PC-3 (cell line): ENCODE results near the gene CASQ2.
A peak's percentile ranks its signal among the peaks of the same experiment; 100 is the strongest.

Experiments
- EZH2phosphoT487 ChIP-seq: fragments of 300-600 bp; sonication (generic); IDR thresholded peaks from 2 replicates; pipeline ENCODE4 v1.6.1; 2018; ENCODE audit warnings: mild to moderate bottlenecking, antibody characterized with exemption, low read length, borderline replicate concordance
- TF ChIP-seq, protein P1 (sequence below): fragments of 300-600 bp; sonication (generic); conservative IDR thresholded peaks from 2 replicates; pipeline ENCODE4 v1.5.1; 2017; ENCODE audit warnings: antibody characterized with exemption, low read depth, mild to moderate bottlenecking, low read length

DNA sequence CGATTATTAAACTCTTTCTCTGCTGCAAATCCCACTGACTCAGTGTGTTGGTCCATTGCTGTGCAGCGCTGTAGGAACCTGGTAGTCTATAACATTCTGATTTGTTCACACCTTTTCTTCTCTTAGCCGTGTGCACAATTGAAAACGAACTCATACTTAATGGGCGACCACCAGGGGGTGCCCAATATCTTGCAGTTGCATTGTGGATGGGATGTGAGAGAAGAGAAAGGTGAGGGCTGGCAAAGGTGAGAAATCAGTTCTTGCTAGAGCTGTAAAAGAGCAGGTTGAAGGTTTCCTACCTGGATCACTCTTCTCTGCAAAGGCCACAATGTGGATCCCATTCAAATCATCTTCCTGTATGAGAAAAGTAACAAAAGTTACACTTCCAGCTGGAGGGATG is 51.0 kb downstream of the CASQ2 start:
- TF ChIP-seq, protein P1, sequence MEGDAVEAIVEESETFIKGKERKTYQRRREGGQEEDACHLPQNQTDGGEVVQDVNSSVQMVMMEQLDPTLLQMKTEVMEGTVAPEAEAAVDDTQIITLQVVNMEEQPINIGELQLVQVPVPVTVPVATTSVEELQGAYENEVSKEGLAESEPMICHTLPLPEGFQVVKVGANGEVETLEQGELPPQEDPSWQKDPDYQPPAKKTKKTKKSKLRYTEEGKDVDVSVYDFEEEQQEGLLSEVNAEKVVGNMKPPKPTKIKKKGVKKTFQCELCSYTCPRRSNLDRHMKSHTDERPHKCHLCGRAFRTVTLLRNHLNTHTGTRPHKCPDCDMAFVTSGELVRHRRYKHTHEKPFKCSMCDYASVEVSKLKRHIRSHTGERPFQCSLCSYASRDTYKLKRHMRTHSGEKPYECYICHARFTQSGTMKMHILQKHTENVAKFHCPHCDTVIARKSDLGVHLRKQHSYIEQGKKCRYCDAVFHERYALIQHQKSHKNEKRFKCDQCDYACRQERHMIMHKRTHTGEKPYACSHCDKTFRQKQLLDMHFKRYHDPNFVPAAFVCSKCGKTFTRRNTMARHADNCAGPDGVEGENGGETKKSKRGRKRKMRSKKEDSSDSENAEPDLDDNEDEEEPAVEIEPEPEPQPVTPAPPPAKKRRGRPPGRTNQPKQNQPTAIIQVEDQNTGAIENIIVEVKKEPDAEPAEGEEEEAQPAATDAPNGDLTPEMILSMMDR, result peak; percentile 63
- TF ChIP-seq EZH2phosphoT487, result no peak
